SKM-1 treated with dmso at 0.1 percent for 144 hours (cell line): ENCODE data around the gene FAM107B.
"Not testable (repeated sequence)": the region's sequence is repeated elsewhere in the genome, so short reads cannot be mapped to it uniquely, and the experiment has no call there.

Experiments
- DNase-seq: peaks from one replicate; lab custom pipeline; 2025; ENCODE audit not compliant: unreplicated experiment; lab: John Stamatoyannopoulos, UW

FAM107B gene

GRCh38 chr10:14774797-14775196, at the start of gene FAM107B:
TSS of gene FAM107B (minus strand) at chr10:14774897. CDS start at chr10:14774663, 234 bp downstream.
- no peak for DNase-seq

DNA sequence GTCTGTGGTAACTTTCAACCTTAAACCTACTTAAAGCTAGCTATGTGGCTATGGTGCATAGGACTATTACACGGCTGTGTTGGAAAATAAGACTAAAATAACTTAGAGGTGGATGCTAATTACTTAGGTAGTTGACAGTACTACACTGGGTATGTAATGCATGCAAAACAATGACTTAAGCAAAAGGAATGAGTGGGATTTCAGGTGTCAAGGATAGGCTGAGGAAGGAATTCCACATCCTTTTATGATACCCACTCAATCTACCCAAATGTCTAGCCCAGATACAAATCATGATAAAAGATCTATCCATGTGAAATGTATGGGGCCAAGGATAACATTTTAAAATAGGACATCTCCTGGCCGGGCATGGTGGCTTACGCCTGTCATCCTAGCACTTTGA, 49.3 kb upstream of the FAM107B start:
- no peak for DNase-seq

DNA sequence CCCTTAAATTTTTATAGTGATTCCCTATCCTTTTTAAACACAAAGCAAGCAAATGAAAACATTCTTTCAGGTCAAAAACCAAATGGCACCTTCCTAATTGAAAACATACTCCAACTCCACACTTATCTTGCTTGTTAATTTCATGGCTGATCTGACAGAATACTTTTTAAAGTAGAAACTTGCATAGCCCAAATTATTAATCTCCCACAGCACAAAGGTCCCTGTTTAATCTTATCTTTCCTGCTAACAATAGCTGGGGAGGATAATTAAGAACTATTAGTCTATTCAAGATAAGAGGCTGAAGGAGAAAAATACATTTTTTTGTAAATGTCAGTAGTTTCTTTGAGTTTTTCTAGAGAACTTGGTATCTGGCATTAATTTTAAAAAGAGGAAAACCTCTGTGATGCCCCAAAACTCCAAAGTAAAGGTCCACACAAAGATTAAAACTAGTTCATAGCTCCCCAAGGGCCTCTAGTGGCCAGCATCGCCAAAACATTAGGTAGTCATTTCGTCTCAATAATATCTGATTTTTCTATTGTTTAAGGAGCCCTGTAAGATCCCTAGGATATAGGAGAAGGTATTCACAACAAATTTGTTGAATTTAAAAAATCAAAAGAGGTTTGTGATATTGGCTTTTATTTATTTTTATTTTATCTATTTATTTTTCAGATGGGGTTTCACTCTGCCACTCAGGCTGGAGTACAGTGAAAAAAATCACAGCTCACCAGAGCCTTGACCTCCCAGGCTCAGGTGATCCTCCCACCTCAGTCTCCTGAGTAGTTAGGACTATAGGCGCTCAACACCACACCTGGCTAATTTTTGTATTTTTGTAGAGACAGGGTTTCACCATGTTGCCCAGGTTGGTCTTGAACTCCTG, 48.4 kb upstream of the FAM107B start:
- DNase-seq: peak; percentile 39

DNA sequence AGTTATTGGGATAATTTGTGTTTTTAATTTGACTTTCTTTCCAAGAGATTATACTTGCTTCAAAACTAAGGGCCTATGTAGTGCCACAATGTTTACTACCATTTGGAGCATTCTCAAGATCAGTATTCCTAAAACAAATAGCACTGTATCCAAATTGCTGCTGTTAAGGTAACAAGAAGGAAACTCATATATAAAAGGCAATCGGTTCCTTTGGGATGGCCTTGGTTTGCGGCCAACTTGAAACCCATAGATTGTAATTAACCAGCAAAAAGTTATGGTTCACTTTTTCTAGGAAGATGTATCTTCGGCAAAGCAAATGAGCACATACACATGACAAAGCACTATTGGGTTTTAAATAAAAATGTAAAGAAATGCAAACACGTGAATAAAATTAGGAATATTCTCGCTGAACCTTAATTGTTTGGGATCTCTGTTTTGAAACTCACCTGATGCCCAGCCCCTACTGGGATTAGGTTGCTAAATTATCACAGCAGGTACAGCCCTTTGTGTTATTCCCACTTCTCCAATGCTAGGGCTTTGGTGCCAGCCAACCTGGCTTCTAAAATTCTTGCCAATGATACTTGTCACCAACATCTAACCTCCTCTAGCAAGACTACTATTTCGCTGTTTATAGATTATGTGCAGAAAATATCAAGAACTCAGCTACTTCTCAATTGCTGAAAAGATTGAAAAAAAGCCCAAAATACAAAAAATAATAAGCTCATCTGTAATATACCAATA, 47.1 kb upstream of the FAM107B start:
- DNase-seq: no peak

DNA sequence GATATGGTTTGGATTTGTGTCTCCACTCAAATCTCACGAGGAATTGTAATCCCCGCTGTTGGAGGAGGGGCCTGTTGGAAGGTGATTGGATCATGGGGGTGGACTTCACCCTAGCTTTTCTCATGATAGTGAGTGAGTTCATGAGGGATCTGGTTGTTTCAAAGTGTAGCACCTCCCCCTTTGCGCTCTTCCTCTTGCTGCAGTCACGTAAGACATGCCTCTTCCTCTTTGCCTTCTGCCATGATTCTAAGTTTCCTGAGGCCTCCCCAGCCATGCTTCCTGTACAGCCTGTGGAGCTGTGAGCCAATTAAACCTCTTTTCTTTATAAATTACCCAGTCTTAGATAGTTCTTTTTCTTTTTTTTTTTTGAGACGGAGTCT, 46.1 kb upstream of the FAM107B start:
- DNase-seq: no peak

DNA sequence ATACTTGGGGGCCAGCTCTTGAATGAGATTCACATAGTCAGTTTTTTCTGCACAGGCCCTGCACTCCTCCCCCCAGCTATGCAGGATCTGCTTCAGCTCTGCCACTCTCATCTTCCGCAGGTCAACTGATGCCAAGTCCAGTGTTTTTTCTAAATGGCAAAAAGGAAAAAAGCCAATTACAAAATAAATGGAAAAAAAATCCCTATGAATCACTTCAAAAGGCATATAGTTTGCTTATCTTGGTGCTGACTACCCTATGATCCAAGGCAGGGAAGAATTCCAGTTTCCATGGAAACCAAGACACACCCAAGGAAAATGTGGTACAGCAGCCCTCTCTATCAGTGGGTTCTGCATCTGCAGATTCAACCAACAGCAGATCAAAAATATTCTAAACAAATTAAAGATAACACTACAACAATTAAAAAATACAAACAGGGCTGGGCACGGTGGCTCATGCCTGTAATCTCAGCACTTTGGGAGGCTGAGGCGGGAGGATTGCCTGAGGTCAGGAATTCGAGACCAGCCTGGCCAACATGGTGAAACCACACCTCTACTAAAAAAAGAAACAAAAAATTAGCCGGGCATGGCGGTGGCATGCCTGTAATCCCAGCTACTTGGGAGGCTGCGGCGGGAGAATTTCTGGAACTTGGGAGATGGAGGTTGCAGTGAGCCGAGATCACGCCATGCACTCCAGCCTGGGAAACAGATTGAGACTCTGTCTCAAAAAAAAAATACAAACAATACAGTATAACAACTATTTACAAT, 45.5 kb upstream of the FAM107B start:
- no peak for DNase-seq

DNA sequence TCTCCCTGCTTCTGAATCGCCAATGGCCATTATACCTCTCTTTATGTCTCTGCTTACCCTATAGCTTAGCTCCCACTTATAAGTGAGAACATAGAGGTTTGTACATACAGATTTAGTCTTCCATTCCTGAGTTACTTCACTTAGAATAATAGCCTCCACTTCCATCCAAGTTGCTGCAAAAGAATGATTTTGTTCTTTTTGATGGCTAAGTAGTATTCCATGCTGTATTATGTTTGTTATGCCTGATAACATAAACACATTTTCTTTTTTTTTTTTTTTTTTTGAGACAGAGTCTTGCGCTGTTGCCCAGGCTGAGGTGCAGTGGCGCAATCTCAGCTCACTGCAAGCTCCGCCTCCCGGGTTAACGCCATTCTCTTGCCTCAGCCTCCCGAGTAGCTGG, 42.0 kb upstream of the FAM107B start:
- DNase-seq: not testable (repeated sequence)

GRCh38 chr10:14815681-14816080, 41.0 kb upstream of the FAM107B start:
- peak; percentile 4 for DNase-seq

GRCh38 chr10:14812271-14812670, 37.6 kb upstream of the FAM107B start:
- DNase-seq: no peak

- no peak for DNase-seq
Observed at GRCh38 chr10:14810969-14811953, 36.6 kb upstream of the FAM107B start.

- no peak for DNase-seq
Observed at GRCh38 chr10:14806318-14806717, 31.6 kb upstream of the FAM107B start.

DNA sequence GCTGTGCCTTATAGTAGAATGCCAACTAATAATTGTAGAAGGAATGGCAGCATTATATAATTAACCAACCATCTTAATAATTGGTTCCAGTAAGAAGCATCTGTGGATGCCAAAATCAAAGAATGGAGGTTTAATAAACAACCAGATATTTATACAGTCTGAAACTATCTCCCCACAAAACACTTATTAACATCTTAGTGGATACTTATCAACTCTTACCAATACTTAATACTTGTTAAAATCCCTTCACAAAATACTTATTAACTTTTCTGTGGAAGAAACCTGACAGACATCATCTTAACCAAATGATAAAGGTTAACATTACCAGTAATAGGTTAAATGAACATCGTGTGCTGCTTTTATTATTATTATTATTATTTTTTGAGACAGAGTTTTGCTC, 29.1 kb upstream of the FAM107B start:
- no peak for DNase-seq

- DNase-seq: no peak
Observed at GRCh38 chr10:14801723-14802122, 27.0 kb upstream of the FAM107B start.

DNA sequence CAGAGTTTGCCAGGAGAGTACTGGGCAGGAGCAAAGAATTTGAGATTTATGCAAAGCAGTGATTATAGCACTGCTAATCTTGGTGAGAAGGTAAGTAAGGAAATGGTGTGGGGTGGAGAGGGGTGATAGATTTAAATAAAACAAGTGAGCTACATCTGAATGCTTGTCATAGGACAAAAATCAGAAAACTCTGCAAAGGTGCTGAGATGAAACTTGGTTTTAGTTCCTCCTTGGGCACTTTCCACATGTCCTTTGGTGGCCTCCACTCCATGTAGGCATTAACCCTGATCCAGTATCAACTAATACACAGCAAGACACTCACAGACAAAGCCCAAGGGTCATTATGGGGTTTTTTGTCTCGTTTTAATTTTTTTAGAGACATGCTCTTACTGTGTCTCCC, 25.7 kb upstream of the FAM107B start:
- no peak for DNase-seq

DNA sequence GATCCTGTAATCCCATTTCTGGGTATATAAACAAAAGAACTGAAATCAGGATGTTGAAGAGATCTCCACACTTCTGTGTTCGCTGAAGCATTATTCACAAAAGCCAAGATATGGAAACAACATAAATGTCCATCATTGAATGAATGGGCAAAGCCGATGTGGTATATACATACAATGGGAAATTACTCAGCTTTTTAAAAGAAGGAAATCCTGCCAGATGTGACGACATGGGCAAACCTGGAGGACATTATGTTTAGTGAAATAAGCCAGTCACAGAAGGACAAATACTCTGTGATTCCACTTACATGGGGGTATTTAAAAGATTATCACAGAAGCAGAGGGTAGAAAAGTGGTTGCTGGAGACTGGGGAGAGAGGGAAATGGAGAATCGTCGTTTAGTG, 23.9 kb upstream of the FAM107B start:
- DNase-seq: no peak

DNA sequence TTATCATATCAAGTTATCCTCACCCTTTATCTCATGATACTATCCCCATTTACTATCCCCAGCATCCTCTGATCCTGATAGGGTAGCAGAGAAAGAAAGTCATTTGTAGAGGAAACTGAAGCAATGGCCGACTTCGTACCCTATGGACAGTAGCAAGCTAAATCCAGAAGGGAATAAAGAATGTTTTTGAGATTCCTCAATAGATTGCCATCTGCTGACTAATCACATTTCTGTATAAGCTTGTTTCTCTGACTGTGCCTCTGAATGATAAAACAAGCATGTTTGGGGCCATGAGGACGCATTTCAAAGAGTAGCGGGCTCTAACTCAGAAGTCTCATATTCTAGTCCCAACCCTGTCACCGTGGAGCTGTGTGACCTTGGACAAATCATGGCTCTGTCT, 13.2 kb upstream of the FAM107B start:
- DNase-seq: no peak

GRCh38 chr10:14784459-14785055, 9.9 kb upstream of the FAM107B start:
- DNase-seq: no peak

DNA sequence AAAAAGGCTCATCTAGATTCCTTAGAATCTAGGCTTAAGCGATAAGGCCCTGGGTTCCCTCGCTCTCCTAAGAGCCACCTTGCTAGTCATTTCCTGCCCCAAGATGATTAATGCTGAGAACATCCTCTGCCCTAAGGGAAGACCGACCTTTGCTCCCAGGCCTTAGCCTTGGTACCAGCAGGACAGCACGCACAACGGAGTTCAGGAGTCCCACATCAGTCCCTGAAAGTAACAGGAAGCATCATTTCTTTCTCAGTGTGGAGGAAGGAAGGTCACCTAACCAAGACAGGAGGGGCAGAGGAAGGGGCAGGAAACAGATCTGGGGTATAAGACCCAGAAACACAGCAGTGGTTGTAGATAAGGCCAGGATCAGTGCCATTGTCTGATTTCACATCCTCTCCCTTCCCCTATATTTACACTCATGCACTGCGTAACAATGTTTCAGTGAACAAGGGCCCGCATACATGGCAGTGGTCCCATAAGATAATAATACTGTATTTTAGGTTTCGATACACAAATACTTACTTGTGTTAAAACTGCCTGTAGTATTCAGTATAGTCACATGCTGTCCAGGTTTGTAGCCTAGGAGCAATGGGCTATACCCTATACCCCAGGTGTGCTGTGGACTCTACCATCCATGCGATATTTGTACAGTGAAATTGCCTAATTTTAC, 8.1 kb upstream of the FAM107B start:
- no peak for DNase-seq

- no peak for DNase-seq
Observed at GRCh38 chr10:14781763-14782162, 7.1 kb upstream of the FAM107B start.
